ENCODE measurements around the gene MYO16. TPM values are rescaled to one million over a fixed set of nuclear protein-coding genes. Genes with fewer than 3 reads are reported as not detected.
"Not testable (repeated sequence)": the region's sequence is repeated elsewhere in the genome, so short reads cannot be mapped to it uniquely, and the experiment has no call there.

The MYO16 gene
- total RNA-seq, 1 donor from 2014 or later, result not detected

- H3K9me3 ChIP-seq, result no peaks in the 10 kb centered on the region
- peak; percentile 12 to 49 (median 38) for TF ChIP-seq CTCF (IDR thresholded peaks at IDR 0.05)
- DNase-seq (ENCODE audit: low spot score in 2 of 2), result no peak
- no peaks in the 10 kb centered on the region for H3K27me3 ChIP-seq
- intact Hi-C loops (cut with DNase I), result loop anchor here (2.0 to 5.0 kb wide), 2 partner anchors 572 to 668 kb away; no protein-coding TSS in a partner anchor
- no peak overlapping the region for H3K27ac ChIP-seq
- H3K4me3 ChIP-seq, result no peak overlapping the region
- H3K4me1 ChIP-seq, result no peaks in the 10 kb centered on the region
- no peaks in the 10 kb centered on the region for H3K36me3 ChIP-seq
These were observed 265.9 kb downstream of the MYO16 start for GRCh38 chr13:108895220-108895704.

GRCh38 chr13:108897955-108898354 is 268.5 kb downstream of the MYO16 start:
- no peaks in the 10 kb centered on the region for H3K36me3 ChIP-seq
- H3K9me3 ChIP-seq, result no peaks in the 10 kb centered on the region
- DNase-seq (ENCODE audit: low spot score in 2 of 2), result no peak
- no peaks in the 10 kb centered on the region for H3K27me3 ChIP-seq
- no peaks in the 10 kb centered on the region for H3K4me1 ChIP-seq
- H3K4me3 ChIP-seq, result no peak overlapping the region
- H3K27ac ChIP-seq, result no peak overlapping the region
- intact Hi-C loops (cut with DNase I), result loop anchor here (5.0 kb wide), 1 partner anchor 671 kb away; no protein-coding TSS in a partner anchor
- TF ChIP-seq CTCF (IDR thresholded peaks at IDR 0.05), result no peak

GRCh38 chr13:108902405-108903155 is 273.2 kb downstream of the MYO16 start:
- intact Hi-C loops (cut with DNase I), result no loop called here
- no peaks in the 10 kb centered on the region for H3K36me3 ChIP-seq
- no peak for DNase-seq (ENCODE audit: low spot score in 2 of 2)
- TF ChIP-seq CTCF (IDR thresholded peaks at IDR 0.05), result no peak
- H3K27me3 ChIP-seq, result no peaks in the 10 kb centered on the region
- no peak overlapping the region for H3K27ac ChIP-seq
- no peak overlapping the region for H3K4me3 ChIP-seq
- H3K9me3 ChIP-seq, result no peaks in the 10 kb centered on the region
- no peaks in the 10 kb centered on the region for H3K4me1 ChIP-seq

GRCh38 chr13:108903613-108904012 is 274.2 kb downstream of the MYO16 start:
- no peaks in the 10 kb centered on the region for H3K36me3 ChIP-seq
- no peaks in the 10 kb centered on the region for H3K27me3 ChIP-seq
- no peaks in the 10 kb centered on the region for H3K4me1 ChIP-seq
- intact Hi-C loops (cut with DNase I), result no loop called here
- TF ChIP-seq CTCF (IDR thresholded peaks at IDR 0.05), result no peak
- H3K27ac ChIP-seq, result no peak overlapping the region
- no peak overlapping the region for H3K4me3 ChIP-seq
- no peaks in the 10 kb centered on the region for H3K9me3 ChIP-seq
- DNase-seq (ENCODE audit: low spot score in 2 of 2), result no peak

- no peak for TF ChIP-seq CTCF (IDR thresholded peaks at IDR 0.05)
- intact Hi-C loops (cut with DNase I), result no loop called here
- DNase-seq (ENCODE audit: low spot score in 2 of 2), result no peak
- Histone ChIP-seq H3K36me3 (no peaks in the 10 kb centered on the region), H3K27ac (no peak overlapping the region), H3K4me1 (peaks cover 0 to 12% of the 10 kb centered on the region in 2 donors), H3K4me3 (no peak overlapping the region), H3K9me3 (no peaks in the 10 kb centered on the region), H3K27me3 (no peaks in the 10 kb centered on the region)
These were observed 282.4 kb downstream of the MYO16 start for GRCh38 chr13:108911807-108912206.

GRCh38 chr13:108913731-108914130 is 284.3 kb downstream of the MYO16 start:
- H3K9me3 ChIP-seq; DNase-seq (ENCODE audit: low spot score in 2 of 2); H3K27me3 ChIP-seq; intact Hi-C loops (cut with DNase I); H3K36me3 ChIP-seq; H3K4me3 ChIP-seq: not testable (repeated sequence)
- Histone ChIP-seq H3K4me1 (peaks cover 0 to 12% of the 10 kb centered on the region in 2 donors), H3K27ac (peak overlapping the region in 1 of 2 donors; percentile 79)

Data from ascending aorta (tissue), 2 donors.